ENCODE results near the gene SYNM. TPM values are rescaled to one million over a fixed set of nuclear protein-coding genes. Genes with fewer than 3 reads are reported as not detected.

SYNM gene
- total RNA-seq, 1 experiment from 2014 or later: 2.6 TPM

- H3K4me1 ChIP-seq (ENCODE audit: insufficient read depth, low read length, poor library complexity, severe bottlenecking): no peaks in the 10 kb centered on the region
- H3K4me3 ChIP-seq (ENCODE audit: low read depth, low read length, poor library complexity, severe bottlenecking): peak overlapping the region; percentile 28
- peak; percentile 85 for TF ChIP-seq CTCF (conservative IDR thresholded peaks at IDR 0.05; ENCODE audit: low read depth, low read length)
- no peak for TF ChIP-seq EZH2 (IDR thresholded peaks at IDR 0.05; ENCODE audit: borderline replicate concordance, low read depth, low read length, poor library complexity, severe bottlenecking)
- no TSS peak for BruUV-seq (replicated peaks)
- H3K27ac ChIP-seq (ENCODE audit: low read depth, low read length, poor library complexity, severe bottlenecking): no peak overlapping the region
- ChIA-PET POLR2A (ENCODE audit: low non-redundant PET) (no interaction called here), CTCF (interaction anchor here (0.5 to 1.3 kb wide), 11 partner anchors 18 to 558 kb away, joined by 3 to 8 read pairs (median 3); no protein-coding TSS in a partner anchor)
- intact Hi-C loops (cut with micrococcal nuclease; ENCODE audit: unreplicated experiment): loop anchor here (1.0 to 10.0 kb wide), 3 partner anchors 192 to 634 kb away; no protein-coding TSS in a partner anchor
- no peaks in the 10 kb centered on the region for H3K9me3 ChIP-seq (ENCODE audit: low read depth, low read length, poor library complexity, severe bottlenecking)
- no peaks in the 10 kb centered on the region for H3K36me3 ChIP-seq (ENCODE audit: insufficient read depth, low read length, poor library complexity, severe bottlenecking)
- peak; percentile 81 for DNase-seq (ENCODE audit: low spot score)
- no peaks in the 10 kb centered on the region for H3K27me3 ChIP-seq (replicated peaks; ENCODE audit: insufficient read depth, low read depth, low read length, poor library complexity)
Observed at GRCh38 chr15:99076555-99077308, 28.1 kb upstream of the SYNM start.

GRCh38 chr15:99082798-99083197 is 22.1 kb upstream of the SYNM start:
- intact Hi-C loops (cut with micrococcal nuclease; ENCODE audit: unreplicated experiment): no loop called here
- Histone ChIP-seq H3K27me3 (replicated peaks; ENCODE audit: insufficient read depth, low read depth, low read length, poor library complexity) (no peaks in the 10 kb centered on the region), H3K9me3 (ENCODE audit: low read depth, low read length, poor library complexity, severe bottlenecking) (peaks cover 5% of the 10 kb centered on the region), H3K4me3 (ENCODE audit: low read depth, low read length, poor library complexity, severe bottlenecking) (no peak overlapping the region), H3K27ac (ENCODE audit: low read depth, low read length, poor library complexity, severe bottlenecking) (no peak overlapping the region), H3K4me1 (ENCODE audit: insufficient read depth, low read length, poor library complexity, severe bottlenecking) (no peaks in the 10 kb centered on the region), H3K36me3 (ENCODE audit: insufficient read depth, low read length, poor library complexity, severe bottlenecking) (no peaks in the 10 kb centered on the region)
- TF ChIP-seq CTCF (conservative IDR thresholded peaks at IDR 0.05; ENCODE audit: low read depth, low read length) (no peak), EZH2 (IDR thresholded peaks at IDR 0.05; ENCODE audit: borderline replicate concordance, low read depth, low read length, poor library complexity, severe bottlenecking) (no peak)
- BruUV-seq (replicated peaks): no TSS peak
- DNase-seq (ENCODE audit: low spot score): no peak
- ChIA-PET CTCF (no interaction called here), POLR2A (ENCODE audit: low non-redundant PET) (no interaction called here)

GRCh38 chr15:99084965-99085364 is 19.9 kb upstream of the SYNM start:
- TF ChIP-seq CTCF (conservative IDR thresholded peaks at IDR 0.05; ENCODE audit: low read depth, low read length) (no peak), EZH2 (IDR thresholded peaks at IDR 0.05; ENCODE audit: borderline replicate concordance, low read depth, low read length, poor library complexity, severe bottlenecking) (no peak)
- ChIA-PET CTCF (no interaction called here), POLR2A (ENCODE audit: low non-redundant PET) (no interaction called here)
- Histone ChIP-seq H3K27ac (ENCODE audit: low read depth, low read length, poor library complexity, severe bottlenecking) (no peak overlapping the region), H3K9me3 (ENCODE audit: low read depth, low read length, poor library complexity, severe bottlenecking) (peaks cover 5% of the 10 kb centered on the region), H3K27me3 (replicated peaks; ENCODE audit: insufficient read depth, low read depth, low read length, poor library complexity) (no peaks in the 10 kb centered on the region), H3K4me1 (ENCODE audit: insufficient read depth, low read length, poor library complexity, severe bottlenecking) (no peaks in the 10 kb centered on the region), H3K4me3 (ENCODE audit: low read depth, low read length, poor library complexity, severe bottlenecking) (no peak overlapping the region), H3K36me3 (ENCODE audit: insufficient read depth, low read length, poor library complexity, severe bottlenecking) (no peaks in the 10 kb centered on the region)
- DNase-seq (ENCODE audit: low spot score): no peak
- intact Hi-C loops (cut with micrococcal nuclease; ENCODE audit: unreplicated experiment): no loop called here
- BruUV-seq (replicated peaks): no TSS peak

All from A673 (cell line).